SH-SY5Y (cell line): Measurements from ENCODE around the gene MEAK7.

Experiments used
- GATA2 ChIP-seq: IDR thresholded peaks from 2 replicates; pipeline ENCODE4 v1.6.1; 2011; ENCODE audit warnings: mild to moderate bottlenecking, low read depth, low read length
- GATA3 ChIP-seq: IDR thresholded peaks from 2 replicates; pipeline ENCODE4 v1.6.1; 2011; ENCODE audit warnings: low read depth, mild to moderate bottlenecking, low read length, moderate library complexity

DNA sequence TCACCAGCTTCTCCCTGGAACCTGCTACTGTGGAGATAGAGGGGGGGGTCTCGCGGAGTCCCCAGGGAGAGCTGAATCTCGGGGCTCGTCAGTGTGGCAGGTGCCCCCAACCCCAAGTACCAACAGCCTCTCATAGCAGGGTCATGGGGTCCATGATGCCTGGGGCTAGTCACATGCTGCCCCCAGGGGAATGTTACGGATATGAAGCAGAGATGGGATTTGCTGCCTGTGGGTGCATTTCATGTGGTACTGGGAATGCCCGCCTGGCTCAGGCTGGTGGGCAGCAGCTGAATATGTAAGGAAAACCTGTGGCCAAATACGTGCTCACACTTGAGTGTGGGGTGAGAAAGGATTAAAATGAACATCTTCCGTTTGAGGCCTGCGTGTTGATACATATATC is 49.4 kb downstream of the MEAK7 start:
- TF ChIP-seq GATA2 (no peak), GATA3 (no peak)
